ENCODE measurements around the gene DVL2.

DVL2 gene

GRCh38 chr17:7258731-7259554 is 24.6 kb upstream of the DVL2 start:
- TF ChIP-seq CTCF (IDR thresholded peaks at IDR 0.05; ENCODE audit: low read length) (no peak), EZH2 (IDR thresholded peaks at IDR 0.05; ENCODE audit: borderline replicate concordance, low read length) (no peak)
- Histone ChIP-seq H3F3A (ENCODE audit: insufficient read depth, low read length) (no peaks in the 10 kb centered on the region), H2AFZ (ENCODE audit: low read length) (no peak overlapping the region), H3K4me2 (ENCODE audit: low read length) (no peak overlapping the region), H3K4me3 (ENCODE audit: low read depth, low read length, poor library complexity, severe bottlenecking) (no peak overlapping the region), H3K9me3 (ENCODE audit: low read length) (no peaks in the 10 kb centered on the region), H3K9me2 (ENCODE audit: low read depth, low read length) (no peaks in the 10 kb centered on the region), H3K4me1 (ENCODE audit: insufficient read depth, low read length, severe bottlenecking) (peaks cover 17% of the 10 kb centered on the region), H4K20me1 (ENCODE audit: insufficient read depth, low read length) (no peaks in the 10 kb centered on the region), H3K27me3 (ENCODE audit: insufficient read depth, low read length) (peaks cover 7% of the 10 kb centered on the region; the same call in 1 of the 2 replicates), H3K9ac (ENCODE audit: low read length) (no peak overlapping the region), H3K36me3 (ENCODE audit: insufficient read depth, low read length) (peaks cover 42% of the 10 kb centered on the region), H3K79me2 (ENCODE audit: insufficient read depth, low read length) (no peaks in the 10 kb centered on the region), H3K27ac (ENCODE audit: low read depth, low read length, poor library complexity, severe bottlenecking) (no peak overlapping the region)

- TF ChIP-seq CTCF (IDR thresholded peaks at IDR 0.05; ENCODE audit: low read length), result no peak
- TF ChIP-seq EZH2 (IDR thresholded peaks at IDR 0.05; ENCODE audit: borderline replicate concordance, low read length), result no peak
- peaks cover 20% of the 10 kb centered on the region for H3K4me1 ChIP-seq (ENCODE audit: insufficient read depth, low read length, severe bottlenecking)
- no peaks in the 10 kb centered on the region for H3K9me3 ChIP-seq (ENCODE audit: low read length)
- H3K36me3 ChIP-seq (ENCODE audit: insufficient read depth, low read length), result peaks cover 43% of the 10 kb centered on the region
- H3K4me3 ChIP-seq (ENCODE audit: low read depth, low read length, poor library complexity, severe bottlenecking), result no peak overlapping the region
- no peaks in the 10 kb centered on the region for H3F3A ChIP-seq (ENCODE audit: insufficient read depth, low read length)
- no peaks in the 10 kb centered on the region for H3K9me2 ChIP-seq (ENCODE audit: low read depth, low read length)
- no peak overlapping the region for H2AFZ ChIP-seq (ENCODE audit: low read length)
- H4K20me1 ChIP-seq (ENCODE audit: insufficient read depth, low read length), result no peaks in the 10 kb centered on the region
- H3K27ac ChIP-seq (ENCODE audit: low read depth, low read length, poor library complexity, severe bottlenecking), result no peak overlapping the region
- H3K79me2 ChIP-seq (ENCODE audit: insufficient read depth, low read length), result no peaks in the 10 kb centered on the region
- H3K27me3 ChIP-seq (ENCODE audit: insufficient read depth, low read length), result peaks cover 2% of the 10 kb centered on the region; the same call in 1 of the 2 replicates
- H3K9ac ChIP-seq (ENCODE audit: low read length), result no peak overlapping the region
- no peak overlapping the region for H3K4me2 ChIP-seq (ENCODE audit: low read length)
Observed at GRCh38 chr17:7256766-7257456, 22.6 kb upstream of the DVL2 start.

- Histone ChIP-seq H2AFZ (ENCODE audit: low read length) (no peak overlapping the region), H3K9me2 (ENCODE audit: low read depth, low read length) (no peaks in the 10 kb centered on the region), H3K9me3 (ENCODE audit: low read length) (no peaks in the 10 kb centered on the region), H3K36me3 (ENCODE audit: insufficient read depth, low read length) (peaks cover 41% of the 10 kb centered on the region), H3K4me1 (ENCODE audit: insufficient read depth, low read length, severe bottlenecking) (peaks cover 21% of the 10 kb centered on the region), H3K27ac (ENCODE audit: low read depth, low read length, poor library complexity, severe bottlenecking) (no peak overlapping the region), H4K20me1 (ENCODE audit: insufficient read depth, low read length) (no peaks in the 10 kb centered on the region), H3K27me3 (ENCODE audit: insufficient read depth, low read length) (no peaks in the 10 kb centered on the region), H3K4me2 (ENCODE audit: low read length) (no peak overlapping the region), H3K9ac (ENCODE audit: low read length) (no peak overlapping the region), H3K4me3 (ENCODE audit: low read depth, low read length, poor library complexity, severe bottlenecking) (no peak overlapping the region), H3K79me2 (ENCODE audit: insufficient read depth, low read length) (peaks cover 19% of the 10 kb centered on the region), H3F3A (ENCODE audit: insufficient read depth, low read length) (no peaks in the 10 kb centered on the region)
- TF ChIP-seq EZH2 (IDR thresholded peaks at IDR 0.05; ENCODE audit: borderline replicate concordance, low read length), result no peak
- no peak for TF ChIP-seq CTCF (IDR thresholded peaks at IDR 0.05; ENCODE audit: low read length)
Observed at GRCh38 chr17:7254511-7254910, 20.2 kb upstream of the DVL2 start.

Data from OCI-LY1 (cell line).